CD4-positive, alpha-beta T cell (primary cell): ENCODE data around the gene CCT2. TPM values are rescaled to one million over a fixed set of nuclear protein-coding genes. Genes with fewer than 3 reads are reported as not detected.

Source experiments
- ATAC-seq: fragments of 200-7000 bp; cut with Tn5 transposase; one replicate; pipeline ENCODE4 v1.10.0; 2022; ENCODE audit warnings: mild to moderate bottlenecking; ENCODE audit not compliant: poor library complexity
- CTCF ChIA-PET: fragments of 350-600 bp; sonication (Branson Sonifier 250); formaldehyde crosslinking; loops from one replicate; lab custom pipeline; 2021; ENCODE audit warnings: antibody characterized with exemption, inconsistent platforms; lab: Charles Lee
- POLR2A ChIA-PET: fragments of 350-600 bp; sonication (Branson Sonifier 250); formaldehyde crosslinking; loops from one replicate; lab custom pipeline; 2021; ENCODE audit warnings: antibody characterized with exemption, inconsistent platforms; lab: Charles Lee
- DNase-seq, 14 experiments: peaks; one replicate each; pipeline ENCODE4 v3.0.0-alpha.2; 2013 to 2020; ENCODE audit warnings: mixed read lengths in 2 of 14
- H3K27ac ChIP-seq, 2 donors: one replicate each; pipeline versions ENCODE4 v1.5.1 to v1.7.0; 2013; ENCODE audit warnings: low read length in 2 of 2, low read depth in 1 of 2, mild to moderate bottlenecking in 1 of 2
- H3K27me3 ChIP-seq, 2 experiments: 1 replicate in 1 of 2; 2 replicates in 1 of 2; pipeline versions ENCODE4 v1.6.1 to v1.7.0; 2013; ENCODE audit warnings: low read length in 2 of 2, control low read depth in 1 of 2, mild to moderate bottlenecking in 1 of 2, moderate library complexity in 1 of 2; ENCODE audit not compliant: insufficient read depth in 2 of 2, control insufficient read depth in 1 of 2
- H3K36me3 ChIP-seq: one replicate; pipeline ENCODE4 v1.6.1; 2013; ENCODE audit warnings: low read length, control low read depth; ENCODE audit not compliant: insufficient read depth
- H3K4me1 ChIP-seq: one replicate; pipeline ENCODE4 v1.6.1; 2013; ENCODE audit warnings: low read length, control low read depth; ENCODE audit not compliant: insufficient read depth
- H3K4me3 ChIP-seq: one replicate; pipeline ENCODE4 v1.5.1; 2013; ENCODE audit warnings: mild to moderate bottlenecking, low read length, moderate library complexity
- H3K9me3 ChIP-seq, 2 experiments: 1 replicate in 1 of 2; 2 replicates in 1 of 2; pipeline versions ENCODE4 v1.6.1 to v1.7.0; 2013; ENCODE audit warnings: low read length in 2 of 2, mild to moderate bottlenecking in 2 of 2, control low read depth in 1 of 2, moderate library complexity in 1 of 2; ENCODE audit not compliant: control insufficient read depth in 1 of 2, insufficient read depth in 1 of 2
- H3K27ac Mint-ChIP-seq: one replicate; pipeline ENCODE4 v1.8.0; 2020; ENCODE audit warnings: mixed read lengths
- H3K27me3 Mint-ChIP-seq: one replicate; pipeline ENCODE4 v1.8.0; 2021; ENCODE audit warnings: mixed read lengths
- H3K36me3 Mint-ChIP-seq: one replicate; pipeline ENCODE4 v1.8.0; 2021; ENCODE audit warnings: low read depth, mixed read lengths
- H3K4me1 Mint-ChIP-seq: one replicate; pipeline ENCODE4 v1.8.0; 2021; ENCODE audit warnings: low read depth, mixed read lengths
- H3K4me3 Mint-ChIP-seq: one replicate; pipeline ENCODE4 v1.8.0; 2020; ENCODE audit warnings: mild to moderate bottlenecking, mixed read lengths
- H3K9me3 Mint-ChIP-seq: one replicate; pipeline ENCODE4 v1.8.0; 2020; ENCODE audit warnings: mixed read lengths
- CTCF ChIP-seq: fragments of 200-600 bp; IDR thresholded peaks from one replicate; pipeline ENCODE4 v1.8.0; 2022; ENCODE audit warnings: antibody characterized with exemption, mild to moderate bottlenecking
- intact Hi-C, 2 experiments: fragments of 100-400 bp; cut with DNase I in 1 of 2; cut with micrococcal nuclease in 1 of 2; formaldehyde crosslinking; loops; one replicate each; pipeline versions ENCODE4 v1.15.1 to v1.9.0; 2023 to 2025; cut with DNase I, micrococcal nuclease
- total RNA-seq, 174 experiments: library from RNA in 2 of 174; stranded (reverse) in 2 of 174; gene quantifications; one replicate each; pipeline ENCODE4 v1.2.3 and lab custom pipeline; 2021 to 2026

CCT2 gene
- total RNA-seq, 2 experiments from 2014 or later: 173 to 177 TPM

- Histone ChIP-seq H3K4me1 (no peaks in the 10 kb centered on the region), H3K27ac (no peak overlapping the region), H3K4me3 (no peak overlapping the region), H3K27me3 (no peaks in the 10 kb centered on the region), H3K36me3 (peaks cover 39% of the 10 kb centered on the region), H3K9me3 (no peaks in the 10 kb centered on the region)
- Mint-ChIP-seq H3K4me3 (no peak overlapping the region), H3K36me3 (peaks cover 47% of the 10 kb centered on the region), H3K9me3 (no peaks in the 10 kb centered on the region), H3K4me1 (no peaks in the 10 kb centered on the region), H3K27me3 (no peaks in the 10 kb centered on the region), H3K27ac (no peak overlapping the region)
- ChIA-PET POLR2A (interaction anchor here (0.5 to 3.0 kb wide), 2 partner anchors 11 to 238 kb away, joined by 3 to 18 read pairs; no protein-coding TSS in a partner anchor), CTCF (interaction anchor here (1.1 to 5.8 kb wide), 4 partner anchors 10 to 415 kb away, joined by 4 to 55 read pairs (median 10); no protein-coding TSS in a partner anchor)
- intact Hi-C loops: loop anchor here (1.0 to 10.0 kb wide), 2 partner anchors 94 to 212 kb away; partner anchors contain the start of gene FRS2 (in 1 of the 2)
- TF ChIP-seq CTCF: no peak
- no peak for ATAC-seq
- no peak for DNase-seq
Observed at GRCh38 chr12:69569236-69569635, 16.0 kb upstream of the CCT2 start.

GRCh38 chr12:69570000-69570516 lies 15.2 kb upstream of the CCT2 start:
- Mint-ChIP-seq H3K27ac (no peak overlapping the region), H3K27me3 (no peaks in the 10 kb centered on the region), H3K4me3 (no peak overlapping the region), H3K36me3 (peaks cover 55% of the 10 kb centered on the region), H3K9me3 (no peaks in the 10 kb centered on the region), H3K4me1 (no peaks in the 10 kb centered on the region)
- Histone ChIP-seq H3K27ac (no peak overlapping the region), H3K36me3 (peaks cover 43% of the 10 kb centered on the region), H3K9me3 (no peaks in the 10 kb centered on the region), H3K4me1 (no peaks in the 10 kb centered on the region), H3K27me3 (no peaks in the 10 kb centered on the region), H3K4me3 (no peak overlapping the region)
- DNase-seq (no peak), ATAC-seq (no peak)
- intact Hi-C loops: loop anchor here (1.0 to 10.0 kb wide), 4 partner anchors 95 to 415 kb away; partner anchors contain the start of gene FRS2 (in 1 of the 2)
- no peak for TF ChIP-seq CTCF
- POLR2A ChIA-PET: interaction anchor here (0.5 to 3.0 kb wide), 7 partner anchors 10 to 279 kb away, joined by 3 to 18 read pairs (median 5); partner anchors contain the start of gene CCT2
- CTCF ChIA-PET: interaction anchor here (0.7 to 5.8 kb wide), 17 partner anchors 9 to 416 kb away, joined by 3 to 55 read pairs (median 4); partner anchors contain the start of genes CCT2 and FRS2

GRCh38 chr12:69570545-69571399 lies 14.5 kb upstream of the CCT2 start:
- peaks cover 47% of the 10 kb centered on the region for H3K36me3 ChIP-seq
- Mint-ChIP-seq H3K27me3 (no peaks in the 10 kb centered on the region), H3K36me3 (peaks cover 61% of the 10 kb centered on the region), H3K27ac (no peak overlapping the region), H3K4me3 (no peak overlapping the region), H3K9me3 (no peaks in the 10 kb centered on the region), H3K4me1 (no peaks in the 10 kb centered on the region)
- no peaks in the 10 kb centered on the region for H3K4me1 ChIP-seq
- DNase-seq (peak; percentile 15 to 87 (median 36)), ATAC-seq (peak; percentile 88)
- intact Hi-C loops: loop anchor here (1.0 to 2.0 kb wide), 3 partner anchors 213 to 416 kb away; no protein-coding TSS in a partner anchor
- no peaks in the 10 kb centered on the region for H3K9me3 ChIP-seq
- H3K27ac ChIP-seq: no peak overlapping the region
- H3K4me3 ChIP-seq: no peak overlapping the region
- TF ChIP-seq CTCF: peak; percentile 92
- ChIA-PET POLR2A (interaction anchor here (0.8 to 3.0 kb wide), 7 partner anchors 10 to 323 kb away, joined by 3 to 18 read pairs (median 5); partner anchors contain the start of gene CCT2), CTCF (interaction anchor here (0.6 to 5.8 kb wide), 23 partner anchors 9 to 416 kb away, joined by 3 to 55 read pairs (median 4); partner anchors contain the start of genes CCT2 and FRS2)
- H3K27me3 ChIP-seq: no peaks in the 10 kb centered on the region
